ENCODE measurements around the gene CROCC2.

Gene CROCC2

GRCh38 chr2:240906141-240906910 is at the start of gene CROCC2:
CROCC2 (plus strand) TSS chr2:240906336; CDS start chr2:240906514, 178 bp downstream.
- no peak for DNase-seq

GRCh38 chr2:240857039-240858008 is 48.8 kb upstream of the CROCC2 start:
- no peak for DNase-seq

- no peak for DNase-seq
These were observed 47.8 kb upstream of the CROCC2 start for GRCh38 chr2:240858321-240858720.

- no peak for DNase-seq
These were observed 47.3 kb upstream of the CROCC2 start for GRCh38 chr2:240858871-240859270.

- no peak for DNase-seq
These were observed 44.6 kb upstream of the CROCC2 start for GRCh38 chr2:240861547-240861946.

- no peak for DNase-seq
These were observed 41.7 kb upstream of the CROCC2 start for GRCh38 chr2:240864475-240864874.

GRCh38 chr2:240865391-240865790 is 40.7 kb upstream of the CROCC2 start:
- no peak for DNase-seq

GRCh38 chr2:240868286-240869108 is 37.6 kb upstream of the CROCC2 start, which contains the start of gene AGXT:
AGXT (plus strand) TSS chr2:240868824; CDS start chr2:240868866, 42 bp downstream.
- no peak for DNase-seq

GRCh38 chr2:240869109-240869955 is 36.8 kb upstream of the CROCC2 start:
- no peak for DNase-seq

- no peak for DNase-seq
These were observed 35.9 kb upstream of the CROCC2 start for GRCh38 chr2:240869956-240870875.

GRCh38 chr2:240871071-240871958 is 34.8 kb upstream of the CROCC2 start:
- no peak for DNase-seq

- DNase-seq = no peak
These were observed 33.6 kb upstream of the CROCC2 start for GRCh38 chr2:240872317-240873097.

- no peak for DNase-seq
These were observed 32.9 kb upstream of the CROCC2 start for GRCh38 chr2:240873098-240873788.

GRCh38 chr2:240873805-240874714 is 32.1 kb upstream of the CROCC2 start:
- DNase-seq = no peak

GRCh38 chr2:240874715-240875227 is 31.4 kb upstream of the CROCC2 start:
- no peak for DNase-seq

GRCh38 chr2:240875228-240876034 is 30.7 kb upstream of the CROCC2 start:
- no peak for DNase-seq

Data from CD4-positive, alpha-beta T cell treated with Interleukin-6 for 4 hours (primary cell).